HepG2 (cell line): ENCODE data around the gene LRP1-AS. TPM values are rescaled to one million over a fixed set of nuclear protein-coding genes. Genes with fewer than 3 reads are reported as not detected.

Experiments used
- ATAC-seq: fragments of 200-7000 bp; cut with Tn5 transposase; 3 replicates; pipeline ENCODE4 v1.9.1; 2020; ENCODE audit warnings: mild to moderate bottlenecking, moderate library complexity
- BruUV-seq: library from RNA; stranded (reverse); fragments of 400-500 nt; replicated peaks from 2 replicates; lab custom pipeline; 2021; lab: Mats Ljungman, UMichigan
- CTCF ChIA-PET: fragments of 300-600 bp; formaldehyde crosslinking; extraction: SDS; loops from one replicate; lab custom pipeline; 2021; ENCODE audit warnings: low total read pairs, inconsistent platforms, low intra/inter-chr PET ratio; lab: Yijun Ruan, JAX
- POLR2A ChIA-PET: fragments of 350-600 bp; sonication (Branson Sonifier 250); formaldehyde crosslinking; loops from one replicate; lab custom pipeline; 2020; ENCODE audit warnings: antibody characterized with exemption, inconsistent platforms; lab: Yijun Ruan, JAX
- DNase-seq: peaks from one replicate; pipeline ENCODE4 v3.0.0-alpha.2; 2015; ENCODE audit warnings: low spot score
- FAIRE-seq: peaks from 3 replicates; lab custom pipeline; 2011; peaks lifted over from hg19 to GRCh38; lab: Jason Lieb, UNC
- H2AFZ ChIP-seq: one replicate; pipeline ENCODE4 v1.6.1; 2011; ENCODE audit warnings: low read length, inconsistent platforms
- H3K27ac ChIP-seq: fragments of 300-600 bp; 3 replicates; pipeline ENCODE4 v1.8.0; 2011; ENCODE audit warnings: mixed run types, mild to moderate bottlenecking, mixed read lengths, low read length, inconsistent platforms; ENCODE audit not compliant: insufficient read depth; ENCODE audit errors: extremely low read length
- H3K27me3 ChIP-seq, 2 experiments: fragments of 200-600 bp in 1 of 2; 2 replicates in 1 of 2; 3 replicates in 1 of 2; pipeline versions ENCODE4 v1.6.0 to v1.8.0; 2011; ENCODE audit warnings: low read length in 2 of 2, mild to moderate bottlenecking in 2 of 2, moderate library complexity in 2 of 2, inconsistent platforms in 1 of 2; ENCODE audit not compliant: insufficient read depth in 2 of 2, control insufficient read depth in 1 of 2
- H3K36me3 ChIP-seq, 2 experiments: fragments of 200-600 bp in 1 of 2; replicated peaks in 1 of 2; 2 replicates in 1 of 2; 3 replicates in 1 of 2; pipeline versions ENCODE4 v1.5.1 to v1.8.0; 2011; ENCODE audit warnings: low read length in 2 of 2, inconsistent platforms in 1 of 2; ENCODE audit not compliant: insufficient read depth in 2 of 2, control insufficient read depth in 1 of 2
- H3K4me1 ChIP-seq: 2 replicates; pipeline ENCODE4 v1.5.1; 2012; ENCODE audit warnings: low read length, inconsistent platforms; ENCODE audit not compliant: insufficient read depth
- H3K4me2 ChIP-seq: 2 replicates; pipeline ENCODE4 v1.6.0; 2011; ENCODE audit warnings: low read depth, low read length, inconsistent platforms
- H3K4me3 ChIP-seq, 3 experiments: fragments of 200-600 bp in 1 of 3; sonication (generic), shearing (Covaris generic) in 1 of 3; replicated peaks in 1 of 3; 2 replicates each; pipeline ENCODE4 v1.5.1; 2011 to 2016; ENCODE audit warnings: low read length in 3 of 3, inconsistent platforms in 2 of 3, low read depth in 2 of 3, mild to moderate bottlenecking in 2 of 3, control low read depth in 1 of 3, mixed read lengths in 1 of 3; ENCODE audit not compliant: insufficient read depth in 1 of 3
- H3K79me2 ChIP-seq: one replicate; pipeline ENCODE4 v1.6.1; 2011; ENCODE audit warnings: low read length, inconsistent platforms; ENCODE audit not compliant: insufficient read depth
- H3K9ac ChIP-seq: 2 replicates; pipeline ENCODE4 v1.6.0; 2011; ENCODE audit warnings: mild to moderate bottlenecking, low read depth, low read length, inconsistent platforms; ENCODE audit not compliant: insufficient read depth
- H3K9me3 ChIP-seq: 2 replicates; pipeline ENCODE4 v1.5.1; 2012; ENCODE audit warnings: mild to moderate bottlenecking, low read length
- H4K20me1 ChIP-seq: 2 replicates; pipeline ENCODE4 v1.6.0; 2011; ENCODE audit warnings: inconsistent platforms, mild to moderate bottlenecking, low read length, moderate library complexity; ENCODE audit not compliant: insufficient read depth
- KDM1A ChIP-seq: IDR thresholded peaks from 2 replicates; pipeline ENCODE4 v1.6.1; 2016; ENCODE audit warnings: missing compliant biosample characterization
- YY1 ChIP-seq: IDR thresholded peaks from 2 replicates; pipeline ENCODE4 v1.6.1; 2011; ENCODE audit warnings: low read length, low read depth, moderate library complexity, mild to moderate bottlenecking; ENCODE audit not compliant: insufficient read depth, insufficient replicate concordance
- ZBTB1 ChIP-seq: sonication (generic); formaldehyde crosslinking; IDR thresholded peaks from 2 replicates; pipeline ENCODE4 v1.4.0; 2020; ENCODE audit warnings: missing genetic modification reagents, borderline replicate concordance
- ZNF33A ChIP-seq: sonication (generic); formaldehyde crosslinking; IDR thresholded peaks from 2 replicates; pipeline ENCODE4 v1.5.1; 2020; ENCODE audit warnings: missing genetic modification reagents, mild to moderate bottlenecking, moderate library complexity, borderline replicate concordance
- ZNF367 ChIP-seq: sonication (generic); formaldehyde crosslinking; IDR thresholded peaks from 2 replicates; pipeline ENCODE4 v1.4.0; 2020; ENCODE audit warnings: missing genetic modification reagents, borderline replicate concordance
- ZNF850 ChIP-seq: sonication (generic); formaldehyde crosslinking; conservative IDR thresholded peaks from 2 replicates; pipeline ENCODE4 v1.9.0; 2021; ENCODE audit warnings: mild to moderate bottlenecking, missing genetic modification reagents
- WGBS: methylation state at CpG from one replicate; pipeline ENCODE4 v1.1.6; 2017; ENCODE audit warnings: low lambda C conversion rate; 5-methylcytosine and 5-hydroxymethylcytosine counted together
- in situ Hi-C: cut with HindIII; loops from 2 replicates; pipeline ENCODE4 v1.10.0; 2017; ENCODE audit warnings: low pct_unique_long_range_greater_than_20kb; ENCODE audit not compliant: extremely low pct_ligation_motif_present
- intact Hi-C: fragments of 100-400 bp; cut with micrococcal nuclease; formaldehyde crosslinking; loops from one replicate; pipeline ENCODE4 v1.10.0; 2022; ENCODE audit not compliant: unreplicated experiment
- polyA plus RNA-seq, 8 experiments: library from polyadenylated mRNA; depleted of rRNA in 3 of 8; stranded (reverse) in 7 of 8; unstranded in 1 of 8; fragments of >200 nt; fragmentation: Illumina TruSeq in 4 of 8; extraction: Trizol in 4 of 8; gene quantifications; 2 replicates each; pipeline versions ENCODE4 v1.2.1 to v1.2.3, GENCODE V29; 2011 to 2016; ENCODE audit warnings: low read depth in 4 of 8, missing spikeins in 1 of 8, mixed read lengths in 1 of 8; ENCODE audit not compliant: insufficient read depth in 1 of 8
- total RNA-seq, 5 experiments: library from RNA; depleted of rRNA; stranded (reverse); fragments of >200 nt; fragmentation: Illumina TruSeq; extraction: Trizol; gene quantifications; 2 replicates each; pipeline ENCODE4 v1.2.3, GENCODE V29; 2016; ENCODE audit warnings: low read depth in 1 of 5
- TF ChIP-seq, protein P1 (sequence below): sonication (generic); formaldehyde crosslinking; IDR thresholded peaks from 2 replicates; pipeline ENCODE4 v1.4.0; 2020; ENCODE audit warnings: low read depth, mild to moderate bottlenecking, missing genetic modification reagents
- TF ChIP-seq, protein P2 (sequence below): sonication (generic); formaldehyde crosslinking; IDR thresholded peaks from 2 replicates; pipeline ENCODE4 v1.4.0; 2020; ENCODE audit warnings: missing genetic modification reagents, mild to moderate bottlenecking, borderline replicate concordance
- TF ChIP-seq, protein P3 (sequence below): sonication (generic); formaldehyde crosslinking; IDR thresholded peaks from 2 replicates; pipeline ENCODE4 v1.8.0; 2022; ENCODE audit warnings: mild to moderate bottlenecking, missing genetic modification reagents, borderline replicate concordance

LRP1-AS gene
- total and polyA plus RNA-seq, 2 of the 13 experiments (the other 11 are each of a cell fraction or from before 2014, with no cell fraction given), result 0.20 TPM; not detected in 1

DNA sequence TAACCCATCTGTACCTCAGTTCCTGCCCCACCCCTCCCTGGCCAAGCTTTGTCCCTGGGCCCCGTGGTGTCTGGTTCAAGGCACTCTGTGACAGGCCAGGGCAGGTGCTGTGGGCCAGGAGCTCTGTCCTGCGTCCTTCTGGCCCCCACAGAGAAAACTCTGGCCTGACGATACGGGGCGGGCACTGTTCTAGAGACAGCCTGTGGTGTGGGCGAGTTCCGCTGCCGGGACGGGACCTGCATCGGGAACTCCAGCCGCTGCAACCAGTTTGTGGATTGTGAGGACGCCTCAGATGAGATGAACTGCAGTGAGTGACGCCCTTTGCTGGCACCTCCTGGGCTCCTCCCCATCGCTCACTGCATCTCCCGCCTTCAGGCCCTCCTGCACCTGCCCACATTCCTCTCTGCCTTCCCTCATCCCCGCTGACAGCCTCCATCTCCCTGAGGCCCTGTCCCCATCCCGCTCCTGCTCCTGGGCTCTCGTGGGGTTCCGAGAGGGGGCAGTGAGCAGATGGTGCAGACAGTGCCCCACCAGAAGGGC lies 46.4 kb upstream of the LRP1-AS start:
- 96% methylated on average over 7 of the region's 19 CpGs for WGBS
- Histone ChIP-seq H3K4me2 (no peak overlapping the region), H3K9ac (no peak overlapping the region), H2AFZ (no peak overlapping the region), H3K9me3 (no peaks in the 10 kb centered on the region), H3K36me3 (peaks cover 79 to 98% of the 10 kb centered on the region in 2 experiments), H3K27ac (no peak overlapping the region), H3K79me2 (no peaks in the 10 kb centered on the region), H3K4me3 (no peak overlapping the region), H3K27me3 (no peaks in the 10 kb centered on the region; a peak in 1 of 5 replicates), H4K20me1 (no peaks in the 10 kb centered on the region), H3K4me1 (no peaks in the 10 kb centered on the region)
- no TSS peak for BruUV-seq
- in situ Hi-C loops (no loop called here), intact Hi-C loops (no loop called here)
- ATAC-seq (no peak), FAIRE-seq (no peak), DNase-seq (no peak)
- CTCF ChIA-PET, result no interaction called here
- POLR2A ChIA-PET, result no interaction called here
- TF ChIP-seq ZNF367 (CRISPR knock-in tag) (no peak), KDM1A (CRISPR knock-in tag) (no peak), ZBTB1 (no peak), ZNF850 (no peak), YY1 (no peak), ZNF33A (CRISPR knock-in tag) (no peak)
- TF ChIP-seq, protein P1, sequence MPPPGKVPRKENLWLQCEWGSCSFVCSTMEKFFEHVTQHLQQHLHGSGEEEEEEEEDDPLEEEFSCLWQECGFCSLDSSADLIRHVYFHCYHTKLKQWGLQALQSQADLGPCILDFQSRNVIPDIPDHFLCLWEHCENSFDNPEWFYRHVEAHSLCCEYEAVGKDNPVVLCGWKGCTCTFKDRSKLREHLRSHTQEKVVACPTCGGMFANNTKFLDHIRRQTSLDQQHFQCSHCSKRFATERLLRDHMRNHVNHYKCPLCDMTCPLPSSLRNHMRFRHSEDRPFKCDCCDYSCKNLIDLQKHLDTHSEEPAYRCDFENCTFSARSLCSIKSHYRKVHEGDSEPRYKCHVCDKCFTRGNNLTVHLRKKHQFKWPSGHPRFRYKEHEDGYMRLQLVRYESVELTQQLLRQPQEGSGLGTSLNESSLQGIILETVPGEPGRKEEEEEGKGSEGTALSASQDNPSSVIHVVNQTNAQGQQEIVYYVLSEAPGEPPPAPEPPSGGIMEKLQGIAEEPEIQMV, result no peak
- TF ChIP-seq, protein P2, sequence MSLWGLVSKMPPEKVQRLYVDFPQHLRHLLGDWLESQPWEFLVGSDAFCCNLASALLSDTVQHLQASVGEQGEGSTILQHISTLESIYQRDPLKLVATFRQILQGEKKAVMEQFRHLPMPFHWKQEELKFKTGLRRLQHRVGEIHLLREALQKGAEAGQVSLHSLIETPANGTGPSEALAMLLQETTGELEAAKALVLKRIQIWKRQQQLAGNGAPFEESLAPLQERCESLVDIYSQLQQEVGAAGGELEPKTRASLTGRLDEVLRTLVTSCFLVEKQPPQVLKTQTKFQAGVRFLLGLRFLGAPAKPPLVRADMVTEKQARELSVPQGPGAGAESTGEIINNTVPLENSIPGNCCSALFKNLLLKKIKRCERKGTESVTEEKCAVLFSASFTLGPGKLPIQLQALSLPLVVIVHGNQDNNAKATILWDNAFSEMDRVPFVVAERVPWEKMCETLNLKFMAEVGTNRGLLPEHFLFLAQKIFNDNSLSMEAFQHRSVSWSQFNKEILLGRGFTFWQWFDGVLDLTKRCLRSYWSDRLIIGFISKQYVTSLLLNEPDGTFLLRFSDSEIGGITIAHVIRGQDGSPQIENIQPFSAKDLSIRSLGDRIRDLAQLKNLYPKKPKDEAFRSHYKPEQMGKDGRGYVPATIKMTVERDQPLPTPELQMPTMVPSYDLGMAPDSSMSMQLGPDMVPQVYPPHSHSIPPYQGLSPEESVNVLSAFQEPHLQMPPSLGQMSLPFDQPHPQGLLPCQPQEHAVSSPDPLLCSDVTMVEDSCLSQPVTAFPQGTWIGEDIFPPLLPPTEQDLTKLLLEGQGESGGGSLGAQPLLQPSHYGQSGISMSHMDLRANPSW, result no peak
- TF ChIP-seq, protein P3, sequence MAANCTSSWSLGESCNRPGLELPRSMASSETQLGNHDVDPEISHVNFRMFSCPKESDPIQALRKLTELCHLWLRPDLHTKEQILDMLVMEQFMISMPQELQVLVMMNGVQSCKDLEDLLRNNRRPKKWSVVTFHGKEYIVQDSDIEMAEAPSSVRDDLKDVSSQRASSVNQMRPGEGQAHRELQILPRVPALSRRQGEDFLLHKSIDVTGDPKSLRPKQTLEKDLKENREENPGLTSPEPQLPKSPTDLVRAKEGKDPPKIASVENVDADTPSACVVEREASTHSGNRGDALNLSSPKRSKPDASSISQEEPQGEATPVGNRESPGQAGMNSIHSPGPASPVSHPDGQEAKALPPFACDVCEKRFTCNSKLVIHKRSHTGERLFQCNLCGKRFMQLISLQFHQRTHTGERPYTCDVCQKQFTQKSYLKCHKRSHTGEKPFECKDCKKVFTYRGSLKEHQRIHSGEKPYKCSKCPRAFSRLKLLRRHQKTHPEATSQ (CRISPR knock-in tag), result no peak
